ENCODE data around the gene AKR7A2. TPM values are rescaled to one million over a fixed set of nuclear protein-coding genes. Genes with fewer than 3 reads are reported as not detected.
A peak's percentile ranks its signal among the peaks of the same experiment; 100 is the strongest.
"Not testable (repeated sequence)": the region's sequence is repeated elsewhere in the genome, so short reads cannot be mapped to it uniquely, and the experiment has no call there.

The AKR7A2 gene
- polyA plus RNA-seq, 3 donors: 66.5 to 97.1 (median 94.6) TPM

- no peak for DNase-seq (ENCODE audit: extremely low read depth in 1 of 11, low read depth in 9 of 11, low spot score in 4 of 11)
These were observed 2.3 kb upstream of the AKR7A2 start for GRCh38 chr1:19313961-19314882.

- no peak for DNase-seq (ENCODE audit: extremely low read depth in 1 of 11, low read depth in 9 of 11, low spot score in 4 of 11)
These were observed 1.7 kb upstream of the AKR7A2 start for GRCh38 chr1:19313636-19313959.

GRCh38 chr1:19312782-19313635 lies 1.1 kb upstream of the AKR7A2 start:
- peak in 1 of 11 donors; percentile 23 for DNase-seq (ENCODE audit: extremely low read depth in 1 of 11, low read depth in 9 of 11, low spot score in 4 of 11)

- DNase-seq (ENCODE audit: extremely low read depth in 1 of 11, low read depth in 9 of 11, low spot score in 4 of 11): no peak
These were observed 427 bp downstream of the AKR7A2 start for GRCh38 chr1:19311503-19311930.

GRCh38 chr1:19310720-19311502 lies 1.0 kb downstream of the AKR7A2 start:
- peak in 1 of 11 donors; percentile 8 for DNase-seq (ENCODE audit: extremely low read depth in 1 of 11, low read depth in 9 of 11, low spot score in 4 of 11)

GRCh38 chr1:19310061-19310460 lies 1.9 kb downstream of the AKR7A2 start:
- DNase-seq (ENCODE audit: extremely low read depth in 1 of 11, low read depth in 9 of 11, low spot score in 4 of 11): no peak

- peak in 3 of 11 donors; percentile 12 to 45 (median 34) for DNase-seq (ENCODE audit: extremely low read depth in 1 of 11, low read depth in 9 of 11, low spot score in 4 of 11)
These were observed 2.7 kb downstream of the AKR7A2 start for GRCh38 chr1:19309123-19309813.

- no peak for DNase-seq (ENCODE audit: extremely low read depth in 1 of 11, low read depth in 9 of 11, low spot score in 4 of 11)
These were observed 3.4 kb downstream of the AKR7A2 start for GRCh38 chr1:19308509-19308907.

- no peak for DNase-seq (ENCODE audit: extremely low read depth in 1 of 11, low read depth in 9 of 11, low spot score in 4 of 11)
These were observed 4.0 kb downstream of the AKR7A2 start for GRCh38 chr1:19307794-19308508.

- no peak for DNase-seq (ENCODE audit: extremely low read depth in 1 of 11, low read depth in 9 of 11, low spot score in 4 of 11)
These were observed 5.0 kb downstream of the AKR7A2 start for GRCh38 chr1:19306941-19307340.

GRCh38 chr1:19305880-19306279 lies 6.1 kb downstream of the AKR7A2 start:
- no peak for DNase-seq (ENCODE audit: extremely low read depth in 1 of 11, low read depth in 9 of 11, low spot score in 4 of 11)

GRCh38 chr1:19304081-19304480 lies 7.9 kb downstream of the AKR7A2 start:
- not testable (repeated sequence) for DNase-seq (ENCODE audit: extremely low read depth in 1 of 11, low read depth in 9 of 11, low spot score in 4 of 11)

GRCh38 chr1:19300211-19300610 lies 11.7 kb downstream of the AKR7A2 start:
- no peak for DNase-seq (ENCODE audit: extremely low read depth in 1 of 11, low read depth in 9 of 11, low spot score in 4 of 11)

- no peak for DNase-seq (ENCODE audit: extremely low read depth in 1 of 11, low read depth in 9 of 11, low spot score in 4 of 11)
These were observed 17.3 kb downstream of the AKR7A2 start for GRCh38 chr1:19294638-19295037.

- no peak for DNase-seq (ENCODE audit: extremely low read depth in 1 of 11, low read depth in 9 of 11, low spot score in 4 of 11)
These were observed 22.7 kb downstream of the AKR7A2 start for GRCh38 chr1:19289244-19289643.

- DNase-seq (ENCODE audit: extremely low read depth in 1 of 11, low read depth in 9 of 11, low spot score in 4 of 11): peak in 1 of 11 donors; percentile 15
These were observed 23.4 kb downstream of the AKR7A2 start, which contains the start of gene AKR7A3 for GRCh38 chr1:19288324-19289241. Gene AKR7A3, minus strand, starts transcription at chr1:19288770. Its CDS starts 61 bp downstream, at chr1:19288709.
